GM19372 (cell line): ENCODE results near the gene EPAS1.

Source experiments
- ATAC-seq: cut with Tn5 transposase; IDR thresholded peaks from one replicate; pipeline ENCODE4 v1.9.1; 2021; ENCODE audit warnings: mild to moderate bottlenecking, low read depth, moderate library complexity; ENCODE audit not compliant: unreplicated experiment

The EPAS1 gene

DNA sequence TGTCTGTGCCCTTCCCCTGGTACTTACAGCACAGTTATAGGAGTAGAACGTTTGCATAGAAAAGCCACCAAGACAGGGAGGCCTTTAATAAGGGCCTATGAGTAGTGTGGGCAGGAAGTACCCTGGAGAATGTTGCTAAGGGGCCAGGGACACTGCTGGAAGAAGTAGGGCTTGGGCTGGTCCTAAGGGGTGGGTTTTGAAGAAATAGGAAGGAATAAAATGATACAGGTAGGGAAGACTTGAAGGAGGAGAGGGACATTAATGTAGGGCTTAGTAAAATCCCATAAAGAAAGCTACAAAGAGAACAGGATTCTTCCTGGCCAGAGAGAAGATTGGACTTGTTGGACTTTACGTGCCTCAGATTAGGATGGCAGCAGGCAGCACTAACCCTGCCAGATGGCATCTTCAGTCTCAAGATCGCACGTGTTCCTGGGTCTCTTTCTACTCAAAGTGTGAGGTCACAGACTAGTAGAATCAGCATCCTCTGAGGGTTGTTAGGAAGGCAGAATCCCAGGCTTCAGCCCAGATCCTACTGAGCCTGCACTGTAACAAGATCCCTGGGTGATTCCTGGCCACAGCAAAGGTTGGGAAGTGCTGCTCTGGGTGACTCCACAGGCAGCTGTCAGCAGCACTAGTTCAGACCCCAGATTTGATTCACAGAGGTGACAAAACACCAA, 39.2 kb downstream of the EPAS1 start:
- ATAC-seq = no peak

DNA sequence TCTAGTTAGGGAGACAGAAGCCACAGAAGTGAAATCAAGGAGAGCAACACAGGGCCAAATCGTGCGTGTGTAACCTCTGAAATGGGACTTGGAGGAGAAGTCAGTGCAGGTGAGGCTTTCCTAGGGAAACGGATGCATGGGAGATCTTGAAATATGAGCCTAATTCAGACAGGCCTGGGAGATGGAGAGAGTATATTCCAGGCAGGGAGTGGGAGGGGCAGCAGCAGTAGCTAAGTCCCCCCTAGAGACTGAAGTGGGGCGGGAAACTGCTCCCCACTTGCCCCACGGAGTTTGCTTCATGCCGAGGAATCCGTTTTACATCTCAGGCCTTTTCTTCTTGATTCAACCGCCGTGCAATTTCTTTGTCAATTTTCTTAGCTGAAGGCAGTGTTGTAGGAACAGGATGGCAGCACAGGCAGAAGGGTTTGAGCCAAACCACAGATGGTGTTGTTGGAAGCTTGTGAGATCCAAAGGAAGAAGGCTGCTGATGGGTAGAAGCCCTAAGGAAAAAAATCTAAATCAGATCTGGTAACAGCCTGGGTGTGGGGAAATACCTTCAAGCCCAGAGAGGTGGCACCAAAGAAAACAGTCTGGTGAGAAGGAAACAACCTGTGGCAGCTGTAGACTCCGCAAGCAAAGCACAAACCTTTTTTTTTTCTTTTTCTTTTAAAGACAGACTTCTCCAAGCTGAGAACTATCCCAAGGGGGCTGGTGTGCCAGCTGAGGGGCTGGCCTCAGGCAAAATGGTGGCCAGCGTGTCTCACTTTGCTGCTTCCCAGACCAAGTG, 40.2 kb downstream of the EPAS1 start:
- ATAC-seq = no peak

DNA sequence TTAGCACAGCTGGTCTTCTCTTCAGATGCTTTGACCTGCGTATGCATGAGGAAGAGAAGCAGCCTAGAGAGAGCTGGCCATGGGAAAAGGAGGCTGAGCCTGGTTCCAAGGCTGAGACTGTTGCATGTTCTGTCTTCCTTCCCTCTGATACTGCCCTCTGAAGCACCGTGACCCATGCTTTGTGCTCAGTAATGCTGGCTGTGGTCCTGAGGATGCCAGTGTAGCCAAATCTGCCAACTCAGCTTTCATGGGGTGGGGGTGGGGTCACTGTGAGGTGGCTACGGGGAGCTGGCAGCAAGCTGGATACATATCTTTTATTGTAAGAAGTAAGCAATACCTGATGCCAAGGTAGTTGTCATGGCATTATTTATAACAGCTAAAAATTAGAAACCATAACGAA, 41.5 kb downstream of the EPAS1 start:
- no peak for ATAC-seq

DNA sequence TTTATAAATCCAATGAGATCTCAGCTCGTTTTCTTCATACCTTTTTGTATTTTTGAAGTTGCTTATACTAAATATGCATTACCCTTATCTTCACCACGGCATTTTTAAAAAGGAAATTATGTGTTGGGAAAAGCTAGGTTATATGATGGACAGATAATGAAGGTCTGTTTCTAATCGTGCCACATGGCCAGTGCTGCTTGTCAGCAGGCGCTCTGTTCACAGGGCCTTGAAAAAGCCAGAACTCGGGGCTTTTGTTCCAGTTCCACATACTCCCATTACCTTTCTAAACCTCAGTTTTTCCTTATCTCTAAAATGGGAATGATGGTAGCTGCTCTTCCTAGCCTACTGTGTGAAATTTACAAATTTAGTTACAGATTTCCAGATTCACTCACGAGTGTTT, 42.0 kb downstream of the EPAS1 start:
- no peak for ATAC-seq

DNA sequence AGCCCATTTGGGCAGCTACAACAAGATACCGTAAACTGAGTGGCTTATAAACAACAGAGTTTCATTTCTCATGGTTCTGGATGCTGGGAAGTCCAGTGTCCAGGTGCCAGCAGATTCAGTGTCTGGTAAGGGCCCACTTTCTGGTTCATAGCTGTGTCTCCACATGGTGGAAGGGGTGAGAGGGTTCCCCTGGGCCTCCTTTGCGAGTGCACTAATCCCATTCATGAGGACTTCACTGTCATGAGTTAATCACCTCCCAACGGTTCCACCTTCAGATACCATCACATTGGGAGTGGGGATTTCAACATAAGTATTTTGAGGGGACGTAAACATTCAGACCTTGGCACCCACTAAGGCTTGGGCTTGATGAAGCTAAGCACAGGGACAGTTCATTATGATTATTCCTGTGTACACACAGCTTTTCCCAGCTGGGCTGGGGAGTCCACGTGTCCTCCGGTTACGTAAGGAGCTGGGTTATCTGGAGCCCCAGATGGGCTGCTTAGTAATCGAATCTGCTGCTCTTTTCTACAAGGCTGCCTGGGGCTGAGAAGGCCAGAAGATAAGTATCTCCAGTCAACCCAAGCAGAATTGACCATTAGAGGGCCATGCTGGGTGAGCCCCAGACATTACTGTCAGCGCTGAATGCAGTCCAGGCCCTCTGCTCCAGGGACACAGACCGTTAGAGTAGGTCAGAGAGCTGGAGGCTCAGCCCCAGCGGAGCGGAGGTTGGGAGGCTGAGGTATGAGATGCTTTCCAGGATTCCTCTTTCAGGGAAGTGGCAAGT, 42.7 kb downstream of the EPAS1 start:
- no peak for ATAC-seq

DNA sequence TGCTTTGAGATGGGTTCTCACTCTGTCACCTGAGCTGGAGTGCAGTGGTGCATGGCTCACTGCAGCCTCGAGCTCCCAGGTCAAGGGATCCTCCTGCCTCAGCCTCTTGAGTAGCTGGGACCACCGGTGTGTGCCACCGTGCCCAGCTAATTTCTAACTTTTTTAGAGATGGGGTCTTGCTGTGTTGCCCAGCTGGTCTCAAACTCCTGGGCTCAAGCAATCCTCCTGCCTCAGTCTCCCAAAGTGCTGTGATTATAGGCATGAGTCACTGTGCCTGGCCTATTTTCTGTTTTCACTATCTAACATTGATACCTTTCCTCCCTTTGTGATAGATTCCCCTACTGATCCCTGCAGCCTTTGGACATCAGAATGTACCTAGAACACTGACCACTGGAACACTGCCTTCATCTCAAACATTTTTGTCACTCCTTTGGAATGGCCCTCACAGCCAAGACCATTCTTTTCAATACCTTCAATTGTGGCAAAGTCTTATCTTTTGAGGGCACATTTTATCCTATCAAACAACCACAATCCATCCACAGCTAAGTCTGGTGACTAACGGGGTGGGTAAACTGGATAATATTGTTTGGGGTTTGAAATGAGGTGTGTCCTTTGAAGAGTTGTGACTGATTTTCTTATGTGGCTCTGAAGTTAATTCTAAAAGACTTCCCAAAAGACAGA, 43.7 kb downstream of the EPAS1 start:
- ATAC-seq = no peak

DNA sequence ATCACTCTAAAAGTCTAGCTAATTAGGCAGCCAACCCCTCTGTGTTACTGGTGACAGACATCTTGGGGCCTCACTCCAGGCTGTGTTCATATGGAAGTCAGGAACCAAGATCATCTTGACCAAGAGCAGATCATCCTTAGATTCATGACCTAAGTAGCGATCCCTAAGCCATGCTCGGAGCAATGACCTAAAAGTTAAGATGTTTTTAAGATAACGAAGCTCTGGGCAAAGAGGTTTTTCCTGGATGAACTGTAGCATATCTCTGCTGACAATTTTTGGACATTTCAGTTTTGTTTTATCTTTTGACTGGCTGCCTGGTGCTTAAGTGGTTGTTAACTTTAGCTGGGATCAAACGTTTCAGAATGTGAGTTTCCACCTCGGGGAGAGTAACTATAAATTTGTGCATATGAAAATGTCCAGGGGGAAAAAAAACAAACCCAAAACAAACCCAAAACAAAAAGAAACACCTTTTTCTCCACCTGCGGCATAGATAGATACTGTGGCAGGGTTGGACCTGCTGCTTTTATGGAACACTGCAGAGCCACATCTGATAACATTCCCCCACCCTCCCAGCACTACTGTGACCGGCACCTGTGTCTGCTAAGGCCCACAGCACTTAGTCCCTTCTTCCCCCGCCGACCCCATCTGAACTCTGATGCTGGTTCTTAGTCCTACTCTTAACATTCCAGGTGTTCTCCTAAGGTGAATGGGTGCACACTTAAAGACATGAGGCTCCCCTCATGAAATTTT, 45.5 kb downstream of the EPAS1 start:
- no peak for ATAC-seq

DNA sequence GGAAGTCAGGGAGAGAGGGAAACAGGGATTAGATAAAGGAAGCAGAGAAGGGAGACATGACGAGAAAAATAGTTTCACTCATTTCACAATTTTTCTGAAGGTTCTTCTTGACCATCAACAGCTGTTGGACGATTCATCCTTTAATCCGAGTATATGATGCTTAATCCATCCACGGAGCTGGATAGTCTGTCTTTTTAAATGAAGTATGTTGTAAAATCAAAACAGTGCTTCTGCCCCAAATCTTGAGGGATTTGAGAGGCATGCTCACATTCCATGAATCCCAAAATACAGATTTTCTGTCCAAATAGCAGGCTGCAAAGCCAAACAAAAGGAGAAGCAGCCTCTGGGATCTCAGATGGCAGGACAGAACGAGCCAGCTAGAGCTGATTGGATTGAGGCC, 47.5 kb downstream of the EPAS1 start:
- no peak for ATAC-seq

DNA sequence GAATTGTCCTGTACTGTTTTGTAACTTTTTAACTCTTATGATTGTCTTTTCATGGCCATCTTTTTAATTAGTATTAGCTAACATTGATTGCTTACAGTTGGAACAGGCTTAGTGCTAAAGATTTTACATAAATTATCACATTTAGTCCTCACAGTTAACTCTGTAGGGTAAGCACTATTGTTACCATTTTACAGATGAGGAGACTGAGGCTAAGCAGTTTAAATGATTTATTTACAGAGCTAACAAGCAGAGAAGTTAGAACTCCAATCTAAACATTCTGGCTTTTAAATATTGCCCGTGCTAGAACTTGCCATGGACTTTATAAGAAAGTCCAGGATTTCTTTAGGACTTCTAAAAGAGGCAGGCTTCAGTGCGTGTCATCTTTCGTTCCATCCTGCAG, 48.6 kb downstream of the EPAS1 start:
- no peak for ATAC-seq

DNA sequence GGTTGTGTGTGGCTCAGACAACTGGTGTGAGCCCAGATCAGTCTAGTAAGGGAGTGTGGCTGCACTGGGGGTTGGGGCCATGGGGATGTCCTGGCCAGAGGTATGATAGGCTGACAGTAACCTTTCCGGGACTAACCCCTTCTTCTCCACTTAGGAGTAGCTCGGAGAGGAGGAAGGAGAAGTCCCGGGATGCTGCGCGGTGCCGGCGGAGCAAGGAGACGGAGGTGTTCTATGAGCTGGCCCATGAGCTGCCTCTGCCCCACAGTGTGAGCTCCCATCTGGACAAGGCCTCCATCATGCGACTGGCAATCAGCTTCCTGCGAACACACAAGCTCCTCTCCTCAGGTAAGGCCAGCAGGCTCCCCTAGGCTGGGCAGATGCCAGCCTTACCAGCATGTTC, 49.5 kb downstream of the EPAS1 start:
- no peak for ATAC-seq

DNA sequence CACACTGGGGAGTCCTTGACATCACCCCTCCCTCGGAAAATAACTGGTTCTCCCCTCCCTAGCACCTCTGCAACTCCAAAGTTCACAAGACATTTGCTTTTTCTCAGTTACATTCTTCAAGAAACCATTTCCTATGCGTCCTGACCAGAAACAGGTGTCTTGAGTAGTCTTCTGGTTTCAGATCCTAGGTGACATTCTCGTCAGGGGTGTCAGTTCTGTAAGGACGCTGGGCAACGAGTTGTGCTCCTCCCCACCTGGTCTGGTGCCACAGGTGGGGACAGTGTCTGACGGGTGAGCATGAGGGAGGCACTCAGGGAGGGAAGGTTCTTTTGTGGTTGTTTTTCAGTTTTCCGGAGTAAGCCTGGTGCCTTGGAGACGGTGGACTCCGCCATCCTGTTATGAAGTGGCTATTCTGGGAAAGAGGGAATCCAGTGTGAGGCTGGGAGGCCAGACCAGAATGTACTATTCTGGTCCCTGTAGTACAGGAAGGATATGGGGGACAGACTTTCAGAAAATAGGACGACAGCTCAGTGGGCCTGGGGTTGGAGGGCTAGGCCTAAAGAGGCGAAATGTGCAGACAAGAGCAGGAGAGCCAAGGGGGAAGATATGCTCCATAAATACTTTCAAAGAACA, 50.6 kb downstream of the EPAS1 start:
- no peak for ATAC-seq

DNA sequence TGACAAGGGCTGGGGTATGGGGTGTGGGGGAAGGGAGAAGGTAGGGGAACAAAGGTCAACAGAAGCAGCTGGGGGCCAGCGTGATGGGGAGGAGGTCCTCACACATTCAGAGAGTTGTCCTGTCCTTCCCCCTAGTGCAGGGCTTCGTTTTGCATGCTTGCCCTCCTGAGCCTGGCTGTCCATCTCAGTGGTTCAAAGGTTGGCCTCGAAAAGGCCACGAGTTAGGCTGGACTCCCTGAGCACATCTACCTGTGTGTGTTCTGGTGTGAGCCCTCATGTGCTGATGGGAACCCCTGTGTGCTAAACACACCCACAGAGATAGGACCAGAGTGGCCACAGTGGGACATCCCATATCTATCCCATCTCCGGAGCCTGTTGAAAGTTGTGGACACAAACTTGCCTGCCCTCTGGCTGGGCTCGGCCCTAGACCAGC, 51.9 kb downstream of the EPAS1 start:
- no peak for ATAC-seq

DNA sequence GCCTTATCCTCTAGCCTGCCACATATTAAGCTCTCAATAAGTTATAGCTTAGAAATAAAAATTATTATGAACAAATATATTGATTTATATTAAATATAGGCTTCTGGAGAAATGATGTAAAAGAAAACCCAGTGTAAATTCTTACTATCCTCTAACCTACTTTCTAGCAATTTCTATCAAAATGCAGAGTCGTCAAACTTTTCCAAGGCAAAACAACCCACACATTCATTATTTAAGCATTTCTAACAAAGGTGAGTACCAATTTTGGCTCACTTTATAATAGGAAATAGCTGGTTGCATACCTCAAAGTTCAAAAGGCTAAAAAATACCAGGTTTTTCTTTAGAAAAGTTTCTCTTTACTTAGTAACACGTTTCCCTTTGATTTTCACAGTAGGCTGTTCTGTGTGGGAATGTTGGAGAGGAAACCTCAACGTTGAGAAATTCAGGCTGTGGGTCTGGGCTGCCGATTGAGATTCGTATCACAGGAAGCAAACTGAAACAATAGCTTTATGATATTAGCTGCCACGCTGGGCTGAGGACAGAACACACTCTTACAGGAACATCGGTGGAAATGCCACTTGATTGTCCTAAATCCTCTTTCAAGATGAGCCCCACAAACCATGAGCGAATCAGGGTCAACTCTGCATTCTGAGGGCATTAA, 53.0 kb downstream of the EPAS1 start:
- ATAC-seq = no peak

DNA sequence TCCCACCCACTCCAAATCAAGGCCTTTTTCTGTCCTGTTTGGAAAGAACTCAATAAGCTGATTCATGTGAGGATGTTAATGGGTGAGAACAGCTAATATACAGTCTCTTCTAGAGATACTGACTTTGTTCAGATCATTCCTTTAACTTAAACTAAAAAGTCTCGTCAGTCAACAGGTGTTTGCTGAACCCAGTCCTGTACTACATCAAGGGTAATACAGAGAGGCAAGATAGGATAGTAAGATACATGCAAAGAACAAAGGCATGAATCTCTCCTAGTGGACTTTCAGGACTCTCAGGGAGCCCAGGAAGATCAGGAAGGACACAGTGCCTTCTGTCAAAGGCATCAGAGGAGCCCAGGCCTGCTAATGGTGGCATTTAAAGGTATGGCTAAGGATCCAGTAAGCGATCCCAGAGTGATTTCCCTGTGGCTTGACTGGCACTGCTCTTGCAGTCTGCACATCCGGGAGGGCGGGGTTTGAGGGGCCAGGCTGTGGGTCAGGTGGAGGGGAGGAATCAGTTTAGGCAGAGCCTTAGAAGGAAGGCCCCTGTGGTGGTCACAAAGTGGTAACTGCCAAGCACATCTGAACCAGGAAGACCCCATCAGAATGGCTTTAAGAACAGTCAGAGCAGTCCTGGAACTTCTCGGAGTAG, 54.0 kb downstream of the EPAS1 start:
- ATAC-seq = no peak

DNA sequence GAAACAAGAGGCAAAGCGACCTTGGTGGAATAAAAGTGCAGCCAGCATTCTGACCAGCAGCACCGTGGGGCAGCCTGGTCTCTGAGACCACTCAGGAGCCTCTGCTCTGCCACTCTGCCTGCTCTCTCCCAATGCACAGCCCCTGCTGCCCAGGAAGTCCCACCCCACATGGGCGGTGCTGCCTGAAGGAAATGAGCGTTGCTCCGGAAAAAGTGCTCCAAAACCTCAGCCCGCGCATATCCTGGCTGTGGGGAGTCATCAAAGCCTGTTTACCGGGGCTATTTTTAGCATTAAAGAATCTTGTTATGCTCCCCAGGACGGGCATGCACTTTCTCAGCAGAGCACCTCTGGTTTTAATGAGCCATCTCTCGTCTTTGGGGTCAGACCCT, 54.5 kb downstream of the EPAS1 start:
- ATAC-seq = no peak

DNA sequence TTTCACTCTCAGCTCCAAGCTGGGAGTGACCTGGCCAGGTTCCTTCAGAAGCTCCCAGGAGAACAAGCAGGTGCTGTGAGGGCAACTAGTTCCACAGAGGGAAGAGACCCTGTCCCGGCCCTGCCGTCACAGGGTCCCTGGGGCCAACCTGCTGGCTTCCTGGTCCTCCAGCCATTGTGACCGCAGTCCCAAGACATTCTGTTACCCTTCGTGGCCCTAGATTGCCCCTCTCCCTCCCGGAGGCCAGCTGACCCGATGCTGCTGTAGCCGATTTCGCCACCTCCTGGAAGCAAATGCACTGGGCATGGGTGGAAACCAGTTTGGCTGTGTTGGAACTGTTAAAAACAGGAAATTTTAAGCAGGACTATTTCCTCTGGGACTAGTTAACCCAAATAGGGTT, 55.4 kb downstream of the EPAS1 start:
- ATAC-seq = no peak

DNA sequence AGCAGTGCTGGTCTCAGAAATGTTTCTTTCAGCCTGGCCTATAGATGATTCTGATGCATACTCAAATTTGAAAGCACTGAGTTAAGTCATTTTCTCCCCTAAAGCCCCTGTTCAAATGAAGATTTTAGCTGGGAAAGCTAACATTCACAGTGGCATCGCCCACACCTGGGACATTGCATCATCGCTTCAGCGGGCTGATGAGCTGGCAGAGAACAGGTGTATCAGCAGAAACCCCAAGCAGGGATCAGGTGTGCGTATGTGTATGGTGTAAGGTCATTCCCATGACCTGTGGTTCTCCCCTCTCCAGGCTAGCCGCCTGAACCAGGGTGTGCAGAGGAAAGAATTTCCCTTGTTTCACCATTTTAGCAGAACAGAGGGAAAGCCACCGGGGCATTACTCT, 56.3 kb downstream of the EPAS1 start:
- no peak for ATAC-seq

DNA sequence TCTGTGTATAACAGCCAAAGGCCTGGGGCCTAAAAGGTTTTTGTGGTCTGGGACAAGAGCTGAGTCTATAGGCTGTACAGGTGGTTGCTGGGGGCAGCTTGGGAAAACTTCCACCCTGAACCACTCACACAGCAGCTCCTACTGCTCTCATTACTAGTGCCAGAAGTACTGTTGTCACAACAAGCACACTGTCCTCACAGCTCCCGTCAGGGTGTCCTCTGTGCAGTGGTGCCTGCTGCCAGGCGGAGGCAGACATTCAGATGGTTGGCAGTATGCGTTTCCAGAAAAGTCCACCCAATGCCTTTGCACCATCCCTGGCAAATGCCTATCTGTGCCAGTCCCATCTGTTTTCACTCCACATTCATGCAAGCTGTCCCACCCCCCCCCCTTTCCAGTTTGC, 58.5 kb downstream of the EPAS1 start:
- no peak for ATAC-seq

DNA sequence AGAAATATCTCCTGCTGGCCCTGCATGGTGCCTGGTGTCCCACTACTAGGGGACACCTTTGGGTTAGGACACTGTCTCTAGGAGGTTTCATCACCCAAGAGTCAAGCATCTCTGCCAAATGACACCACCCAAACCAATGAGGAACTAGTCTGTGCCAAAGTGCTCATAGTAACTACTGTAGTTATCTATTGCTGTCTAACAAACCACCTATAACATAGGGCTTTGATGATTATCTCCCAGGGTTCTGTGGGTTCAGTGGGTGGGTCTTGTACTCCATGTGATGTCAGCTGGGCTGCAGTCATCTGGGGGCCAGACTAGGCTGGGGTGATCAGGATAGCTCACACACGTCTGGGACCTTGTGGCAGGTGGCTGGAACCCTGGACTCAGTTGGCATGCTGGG, 59.8 kb downstream of the EPAS1 start:
- no peak for ATAC-seq
